Neutrophil (primary cell): ENCODE measurements around the gene CYP4F3.

Experiments used
- H3K27ac ChIP-seq: fragments of 200-600 bp; sonication (generic); 2 replicates; pipeline ENCODE4 v1.5.1; 2016; ENCODE audit warnings: mild to moderate bottlenecking, moderate library complexity
- H3K27me3 ChIP-seq: fragments of 200-600 bp; sonication (generic); 2 replicates; pipeline ENCODE4 v1.6.0; 2016; ENCODE audit warnings: mild to moderate bottlenecking
- H3K36me3 ChIP-seq: fragments of 200-600 bp; sonication (generic); 2 replicates; pipeline ENCODE4 v1.5.1; 2017
- H3K4me1 ChIP-seq, 2 experiments: fragments of 200-600 bp in 1 of 2; sonication (generic) in 1 of 2; 1 replicate in 1 of 2; 2 replicates in 1 of 2; pipeline versions ENCODE4 v1.5.1 to v1.6.1; 2013 to 2016; ENCODE audit warnings: low read depth in 1 of 2, low read length in 1 of 2, mild to moderate bottlenecking in 1 of 2, moderate library complexity in 1 of 2; ENCODE audit not compliant: control insufficient read depth in 1 of 2, insufficient read depth in 1 of 2
- H3K4me3 ChIP-seq, 2 experiments: fragments of 200-600 bp in 1 of 2; sonication (generic) in 1 of 2; 1 replicate in 1 of 2; 2 replicates in 1 of 2; pipeline ENCODE4 v1.5.1; 2013 to 2016; ENCODE audit warnings: low read depth in 1 of 2, low read length in 1 of 2, mild to moderate bottlenecking in 1 of 2, moderate library complexity in 1 of 2
- H3K9me3 ChIP-seq: fragments of 200-600 bp; sonication (generic); 2 replicates; pipeline ENCODE4 v1.5.1; 2016
- CTCF ChIP-seq: fragments of 200-600 bp; sonication (generic); IDR thresholded peaks from 2 replicates; pipeline ENCODE4 v1.5.1; 2016; ENCODE audit warnings: antibody characterized with exemption

The CYP4F3 gene

GRCh38 chr19:15612342-15612741 is 28.4 kb upstream of the CYP4F3 start:
- H3K27ac ChIP-seq, result no peak overlapping the region
- no peaks in the 10 kb centered on the region for H3K36me3 ChIP-seq
- no peak for TF ChIP-seq CTCF
- H3K4me1 ChIP-seq, result peaks cover 8 to 24% of the 10 kb centered on the region in 2 experiments
- H3K27me3 ChIP-seq, result no peaks in the 10 kb centered on the region
- no peak overlapping the region for H3K4me3 ChIP-seq
- H3K9me3 ChIP-seq, result no peaks in the 10 kb centered on the region

- Histone ChIP-seq H3K9me3 (no peaks in the 10 kb centered on the region), H3K27me3 (no peaks in the 10 kb centered on the region), H3K4me3 (no peak overlapping the region), H3K36me3 (no peaks in the 10 kb centered on the region), H3K27ac (no peak overlapping the region), H3K4me1 (peaks cover 12 to 33% of the 10 kb centered on the region in 2 experiments)
- TF ChIP-seq CTCF, result no peak
These were observed 27.4 kb upstream of the CYP4F3 start for GRCh38 chr19:15613338-15613737.

GRCh38 chr19:15614507-15615379 is 26.0 kb upstream of the CYP4F3 start, which contains the start of gene CYP4F8:
Gene CYP4F8, plus strand, starts transcription at chr19:15615218. Its CDS starts 399 bp downstream, at chr19:15615617.
- no peak for TF ChIP-seq CTCF
- H3K27me3 ChIP-seq, result no peaks in the 10 kb centered on the region
- H3K4me1 ChIP-seq, result peaks cover 9 to 30% of the 10 kb centered on the region in 2 experiments
- no peak within 1 kb of the TSS for H3K4me3 ChIP-seq
- H3K36me3 ChIP-seq, result no peaks in the 10 kb centered on the region
- no peaks in the 10 kb centered on the region for H3K9me3 ChIP-seq
- H3K27ac ChIP-seq, result no peak within 1 kb of the TSS

GRCh38 chr19:15615526-15615925 is 25.2 kb upstream of the CYP4F3 start:
- no peak overlapping the region for H3K4me3 ChIP-seq
- no peak overlapping the region for H3K27ac ChIP-seq
- H3K27me3 ChIP-seq, result peaks cover 5% of the 10 kb centered on the region
- no peaks in the 10 kb centered on the region for H3K36me3 ChIP-seq
- H3K4me1 ChIP-seq, result peaks cover 8 to 24% of the 10 kb centered on the region in 2 experiments
- TF ChIP-seq CTCF, result no peak
- no peaks in the 10 kb centered on the region for H3K9me3 ChIP-seq

- no peaks in the 10 kb centered on the region for H3K9me3 ChIP-seq
- no peak overlapping the region for H3K27ac ChIP-seq
- no peak for TF ChIP-seq CTCF
- no peak overlapping the region for H3K4me3 ChIP-seq
- no peaks in the 10 kb centered on the region for H3K36me3 ChIP-seq
- H3K27me3 ChIP-seq, result peaks cover 10% of the 10 kb centered on the region
- H3K4me1 ChIP-seq, result peaks cover 8 to 19% of the 10 kb centered on the region in 2 experiments
These were observed 24.5 kb upstream of the CYP4F3 start for GRCh38 chr19:15616183-15616582.
